GM19463 (cell line): Measurements from ENCODE around the gene MYH15.

Source experiments
- ATAC-seq: cut with Tn5 transposase; IDR thresholded peaks from one replicate; pipeline ENCODE4 v1.9.1; 2021; ENCODE audit warnings: mild to moderate bottlenecking, moderate library complexity; ENCODE audit not compliant: unreplicated experiment

Gene MYH15

DNA sequence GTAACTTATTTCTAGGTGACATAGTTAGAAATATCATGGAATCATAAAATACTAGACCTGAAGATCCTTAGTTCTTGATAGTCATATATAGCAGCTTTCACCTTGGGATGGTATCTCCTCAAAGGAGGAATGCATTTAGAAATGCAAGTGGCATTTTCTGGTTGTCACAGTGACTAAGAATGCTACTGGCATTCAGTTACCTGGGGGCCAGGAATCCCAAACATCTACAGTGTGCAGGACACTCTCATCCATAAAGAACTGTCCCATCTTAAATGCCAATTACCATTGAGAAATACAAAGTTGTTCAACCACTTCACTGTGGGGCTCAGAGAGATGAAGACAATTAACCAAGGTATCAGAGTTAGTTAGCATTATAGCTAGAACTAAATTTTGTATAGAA lies 36.7 kb downstream of the MYH15 start:
- no peak for ATAC-seq

DNA sequence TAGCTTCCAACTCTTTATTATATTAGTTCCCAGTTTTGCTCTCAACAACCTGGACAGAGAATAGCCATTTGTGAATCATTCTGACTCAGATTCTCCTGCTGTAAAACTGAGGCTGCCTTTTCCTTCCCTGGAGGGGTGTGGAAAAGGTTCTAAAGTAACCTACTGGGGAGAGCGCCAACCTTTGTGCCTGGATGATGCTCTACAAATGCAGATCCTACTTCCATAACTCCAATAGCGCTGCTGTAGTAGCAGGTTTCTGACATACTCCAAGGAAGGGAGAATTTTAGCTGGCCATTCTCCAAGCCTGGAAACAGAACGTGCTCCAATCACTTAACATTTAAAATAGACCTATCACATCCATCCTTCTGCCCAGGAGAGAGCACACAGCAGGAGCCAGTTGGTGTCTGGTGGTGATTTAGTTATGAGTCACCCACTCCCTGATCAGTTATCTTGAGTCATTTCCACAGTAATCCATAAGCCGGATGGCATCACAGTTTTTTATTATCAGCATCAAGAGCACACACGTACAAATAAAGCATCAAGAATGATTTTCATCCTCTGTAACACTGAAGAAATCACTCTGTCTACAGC lies 38.3 kb downstream of the MYH15 start:
- ATAC-seq = no peak

DNA sequence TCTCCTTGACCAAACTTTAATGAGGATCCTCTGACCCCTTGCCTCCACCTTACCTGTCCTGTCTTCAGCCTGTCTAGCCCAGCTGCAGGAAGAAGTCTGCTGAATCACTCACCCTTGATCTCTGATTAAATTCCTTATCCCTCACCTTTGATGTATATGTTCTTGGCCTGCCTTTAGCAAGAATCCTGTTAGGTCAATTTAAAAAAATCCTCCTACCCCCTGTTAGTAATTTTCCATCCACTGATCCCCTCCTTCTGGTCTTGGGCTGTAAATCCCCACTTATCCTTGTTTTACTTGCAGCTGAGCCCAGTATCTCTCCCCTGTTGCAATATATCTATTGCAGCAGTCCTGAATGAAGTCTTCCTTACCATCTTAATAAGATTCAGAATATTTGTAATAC lies 39.0 kb downstream of the MYH15 start:
- ATAC-seq = no peak

DNA sequence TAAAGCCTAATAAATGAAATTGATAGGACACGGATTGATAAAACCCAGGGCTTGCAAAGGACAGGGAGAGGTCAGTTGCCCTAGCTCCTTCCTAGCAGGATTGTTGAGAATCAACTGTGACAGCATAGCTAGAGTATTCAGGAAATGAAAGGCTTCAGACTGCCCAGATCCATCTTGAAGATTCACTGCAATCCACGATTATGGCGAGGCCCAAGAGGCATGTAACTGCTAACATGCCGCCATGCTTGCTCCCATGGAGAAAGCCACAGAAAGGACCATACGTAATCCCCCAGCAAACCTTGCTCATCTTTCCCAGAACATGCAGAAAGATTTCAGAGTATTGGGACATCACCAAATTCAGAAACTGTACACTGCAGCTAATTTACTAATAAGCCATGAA lies 41.3 kb downstream of the MYH15 start:
- no peak for ATAC-seq

DNA sequence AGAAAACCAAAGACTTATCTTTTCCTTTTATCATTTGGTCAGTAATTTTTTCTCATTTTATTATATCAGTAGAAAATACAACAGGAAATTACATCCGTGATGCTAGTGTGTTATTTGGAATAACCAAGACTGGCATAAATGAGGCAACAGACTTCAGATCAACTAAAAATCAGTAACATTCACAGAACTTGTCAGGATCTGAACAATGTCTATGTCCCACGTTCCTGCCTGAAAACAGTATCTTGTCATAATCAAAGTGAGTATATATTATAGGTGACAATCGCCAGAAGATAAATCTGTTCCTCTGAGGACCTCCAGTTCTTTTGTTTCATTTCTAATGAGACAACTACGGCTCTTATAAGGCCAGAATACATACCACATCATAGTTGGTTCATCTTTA lies 41.8 kb downstream of the MYH15 start:
- no peak for ATAC-seq

DNA sequence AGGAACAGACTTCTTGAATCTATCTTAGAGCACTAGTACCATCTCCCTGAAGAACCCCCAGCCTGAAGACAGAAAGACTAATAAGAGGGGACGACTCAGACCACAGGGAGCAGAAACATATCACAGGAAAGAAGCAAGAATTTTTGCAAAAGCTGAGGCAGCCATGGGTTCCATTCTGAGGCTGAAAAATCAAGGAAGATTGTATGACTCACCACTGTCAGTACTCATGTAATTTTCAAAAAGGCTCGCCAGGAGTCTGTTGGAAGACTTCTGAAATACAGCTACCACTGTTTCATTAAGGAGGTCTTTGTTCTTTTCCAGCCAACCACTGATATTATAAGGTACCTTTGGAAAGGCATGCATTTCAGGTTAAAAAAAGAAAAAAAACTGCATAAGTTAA lies 47.5 kb downstream of the MYH15 start:
- no peak for ATAC-seq

DNA sequence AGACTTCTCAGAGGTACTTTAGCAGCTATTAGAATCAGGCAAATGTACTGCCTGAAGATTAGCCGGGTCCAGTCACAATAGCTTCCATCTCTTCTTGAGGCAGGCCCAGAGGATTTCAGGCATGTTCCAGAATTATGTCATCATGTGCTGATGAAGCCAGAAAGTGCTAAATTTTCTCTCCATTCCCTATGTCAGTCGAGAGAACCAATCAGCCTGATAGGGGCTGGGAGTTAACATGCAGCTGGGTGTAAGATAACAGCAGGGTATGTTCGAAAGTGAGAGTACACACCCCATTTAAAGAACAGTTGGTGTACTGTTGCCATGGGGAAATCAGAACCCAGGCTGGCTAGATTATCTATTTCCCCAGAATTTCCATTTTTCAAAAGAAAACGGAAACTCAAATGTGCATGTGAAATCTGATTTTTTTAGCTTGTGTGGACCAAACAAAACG lies 48.7 kb downstream of the MYH15 start:
- peak; percentile 95 for ATAC-seq

DNA sequence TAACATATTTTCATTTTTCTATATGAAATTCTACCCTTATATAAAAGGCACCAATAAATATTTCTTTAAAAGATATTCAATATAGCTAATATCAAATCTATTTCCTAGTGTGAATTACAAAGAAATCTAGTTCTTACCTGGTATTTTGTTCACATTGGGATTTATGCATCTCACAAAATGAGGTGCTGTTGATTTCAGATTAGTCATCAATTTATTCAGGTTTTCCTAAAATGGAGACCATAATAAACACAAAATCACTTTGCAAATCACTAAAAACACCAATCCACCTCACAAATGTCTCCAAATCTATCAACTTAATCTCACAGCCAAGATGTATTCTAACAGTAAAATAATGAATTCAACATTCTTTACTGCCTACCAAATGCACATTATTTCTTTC lies 51.2 kb downstream of the MYH15 start:
- ATAC-seq = no peak

DNA sequence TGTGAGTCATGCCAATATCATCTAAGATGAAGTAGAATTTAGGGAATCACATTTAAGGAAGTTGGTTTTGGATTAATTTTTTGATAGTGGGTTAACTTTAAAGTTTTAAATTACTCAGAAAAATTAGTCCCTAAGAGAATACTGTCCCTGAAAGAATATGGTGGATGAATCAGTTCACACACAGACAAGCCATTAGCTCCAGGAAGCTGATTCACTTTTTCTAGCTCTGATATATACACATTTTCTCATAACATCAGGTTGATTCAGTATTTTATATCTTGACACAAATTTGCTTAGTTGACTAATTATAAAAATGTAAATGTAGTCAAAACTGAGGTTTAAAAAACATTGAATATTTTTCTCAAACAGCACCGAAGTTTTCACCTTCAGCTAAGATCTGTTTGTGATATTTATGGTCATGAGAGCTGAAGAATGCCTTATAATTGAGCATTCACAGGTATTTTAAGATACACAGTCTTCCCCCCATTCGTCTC lies 55.1 kb downstream of the MYH15 start:
- ATAC-seq = no peak

DNA sequence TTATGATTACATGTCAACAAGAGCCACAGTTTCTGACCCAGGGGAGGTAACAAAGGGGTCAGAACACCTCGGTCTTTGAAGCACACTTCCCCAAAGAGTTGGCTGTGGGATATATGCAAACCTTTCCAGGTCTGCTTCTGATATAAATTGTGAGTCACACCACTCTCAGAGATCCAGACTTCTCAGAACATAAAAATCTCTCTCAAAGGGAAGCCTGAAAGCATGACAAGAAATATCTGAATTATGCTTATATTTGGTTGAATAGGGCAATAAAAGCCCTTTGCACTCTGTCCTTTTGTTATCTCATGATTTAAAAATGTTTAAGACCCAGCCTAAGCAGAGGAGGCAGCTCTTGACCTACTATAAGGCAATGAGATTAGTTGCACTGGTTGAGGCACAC lies 56.8 kb downstream of the MYH15 start:
- no peak for ATAC-seq

DNA sequence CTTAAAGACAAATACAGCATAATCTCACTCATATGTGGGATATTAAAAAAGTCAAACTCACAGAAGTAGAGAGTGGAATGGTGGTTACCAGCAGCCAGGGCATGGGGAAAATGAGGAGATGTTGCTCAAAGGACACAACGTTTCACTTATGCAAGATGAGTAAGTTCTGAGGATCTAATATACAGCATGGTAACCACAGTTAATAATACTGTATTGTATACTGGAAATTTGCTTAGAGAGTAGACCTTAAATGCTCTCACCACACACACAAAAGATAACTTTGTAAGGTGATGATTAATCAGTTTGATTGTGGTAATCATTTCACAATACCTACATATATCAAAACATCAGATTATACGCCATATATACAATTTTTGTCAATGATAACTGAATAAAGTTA lies 60.0 kb downstream of the MYH15 start:
- no peak for ATAC-seq

DNA sequence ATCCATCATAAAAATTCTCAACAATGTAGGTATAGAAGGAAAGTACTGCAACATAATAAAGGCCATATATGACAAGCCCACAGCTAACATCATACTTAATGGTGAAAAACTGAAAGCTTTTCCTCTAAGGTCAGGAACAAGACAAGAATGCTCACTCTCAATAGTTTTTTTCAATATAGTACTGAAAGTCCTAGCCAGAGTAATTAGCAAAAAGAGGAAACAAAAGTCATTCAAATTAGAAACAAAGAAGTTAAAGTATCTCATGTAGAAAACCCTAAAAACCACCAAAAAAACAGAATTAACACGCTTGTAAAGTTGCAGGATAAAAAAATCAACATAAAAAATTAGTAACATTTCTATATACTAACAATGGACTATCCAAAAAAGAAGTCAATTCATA lies 61.8 kb downstream of the MYH15 start:
- no peak for ATAC-seq

DNA sequence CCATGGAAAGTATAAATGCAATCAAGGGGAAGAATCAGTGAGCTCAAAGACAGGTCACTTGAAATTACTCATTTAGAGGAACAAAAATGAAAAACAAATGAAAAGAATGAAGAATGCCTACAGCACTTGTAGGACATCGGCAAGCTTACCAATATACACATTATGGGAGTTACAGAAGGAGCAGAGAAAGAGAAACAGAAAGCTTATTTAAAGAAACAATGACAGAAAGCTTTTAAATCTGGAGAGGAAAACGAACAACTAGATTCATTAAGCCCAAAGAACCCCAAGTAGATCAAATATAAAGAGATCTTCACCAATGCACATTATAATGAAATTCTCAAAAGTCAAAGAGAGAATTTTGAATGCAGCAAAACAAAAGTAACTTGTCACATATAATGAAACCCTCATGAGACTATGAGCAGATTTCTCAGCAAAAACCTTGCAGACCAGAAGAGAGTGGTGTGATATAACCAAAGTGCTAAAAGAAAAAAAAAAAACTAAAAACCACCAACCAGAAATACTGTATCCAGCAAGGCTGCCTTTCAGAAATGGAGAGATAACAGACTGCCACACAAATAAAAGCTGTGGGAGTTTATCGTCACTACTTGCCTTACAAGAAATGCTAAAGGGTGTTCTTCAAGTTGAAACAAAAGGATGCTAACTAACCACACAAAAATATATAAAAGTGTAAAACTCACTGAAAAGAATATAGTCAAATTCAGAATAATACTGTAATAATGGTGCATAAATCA lies 63.1 kb downstream of the MYH15 start:
- no peak for ATAC-seq

DNA sequence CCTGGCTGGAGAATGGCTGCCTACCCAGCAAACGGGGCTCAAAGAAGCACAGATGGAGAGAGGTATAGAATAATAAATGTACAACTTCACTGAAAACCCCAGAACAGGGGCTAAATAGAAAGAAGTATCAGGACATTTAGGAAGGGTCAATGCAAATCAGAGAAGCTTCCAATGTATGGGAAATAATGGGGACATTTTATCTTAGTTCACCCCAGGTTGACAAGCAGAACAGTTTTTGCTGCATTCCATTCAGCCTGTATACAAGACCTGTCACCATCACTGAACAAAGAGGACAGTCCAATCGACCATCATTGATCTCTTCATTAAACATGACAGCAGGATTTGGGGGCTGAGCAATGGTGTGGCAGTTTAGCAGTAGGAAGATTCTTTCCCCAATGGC lies 68.1 kb downstream of the MYH15 start:
- no peak for ATAC-seq

DNA sequence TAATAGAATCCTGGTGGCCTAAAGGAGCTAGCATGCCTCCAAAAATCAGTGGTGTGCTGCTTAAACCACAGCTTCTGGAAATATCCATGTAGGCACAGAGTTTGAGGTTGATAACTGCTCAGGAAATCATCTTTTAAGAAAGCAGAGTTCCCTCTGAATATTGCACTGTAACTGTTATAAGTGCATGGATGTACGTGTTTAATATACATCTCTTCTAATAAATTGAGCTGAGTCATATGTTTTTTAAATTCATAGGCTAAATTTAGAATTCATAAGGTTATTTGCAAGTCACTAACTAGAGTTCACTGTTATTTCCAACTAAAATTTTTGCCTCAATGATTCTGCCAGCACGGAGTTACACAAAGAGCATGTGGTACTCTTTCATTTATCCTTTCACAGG lies 68.9 kb downstream of the MYH15 start:
- ATAC-seq = no peak

DNA sequence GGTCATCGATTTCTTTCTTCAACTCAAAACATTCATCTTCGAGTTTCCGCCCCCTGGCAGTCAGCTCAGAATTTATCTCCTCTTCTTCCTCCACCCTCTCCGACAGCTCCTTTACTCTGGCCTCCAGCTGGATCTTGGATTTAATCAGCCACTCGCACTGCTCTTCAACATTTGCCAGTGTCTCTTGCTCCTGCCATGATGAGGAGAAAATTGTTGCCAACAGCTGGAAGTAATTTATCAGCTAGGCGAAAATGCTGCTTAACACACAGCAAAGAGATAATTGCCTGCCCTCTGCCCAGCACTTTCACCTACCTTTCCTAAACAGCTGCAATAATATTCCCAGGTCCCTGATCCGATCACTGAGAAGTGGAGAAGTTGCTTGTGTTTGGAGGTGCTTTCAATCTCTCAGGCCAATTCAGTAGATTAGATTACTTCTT lies 69.3 kb downstream of the MYH15 start:
- no peak for ATAC-seq

DNA sequence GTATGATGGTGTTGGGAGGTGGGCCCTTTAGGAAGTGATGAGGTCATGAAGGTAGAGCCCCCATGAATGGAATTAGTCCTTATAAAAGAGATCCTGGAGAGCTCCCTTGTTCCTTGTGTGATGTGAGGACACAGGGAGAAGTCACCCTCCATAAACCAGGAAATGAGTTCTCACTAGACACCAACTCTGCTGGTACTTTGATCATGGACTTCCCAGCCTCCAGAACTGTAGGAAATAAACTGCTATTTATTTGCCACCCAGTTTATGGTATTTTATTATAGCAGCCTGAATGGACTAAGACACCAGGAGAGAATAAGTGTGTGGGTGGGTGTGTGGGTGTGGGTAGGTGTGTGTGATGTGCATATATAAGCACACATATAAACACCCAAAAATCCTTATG lies 71.9 kb downstream of the MYH15 start:
- no peak for ATAC-seq

DNA sequence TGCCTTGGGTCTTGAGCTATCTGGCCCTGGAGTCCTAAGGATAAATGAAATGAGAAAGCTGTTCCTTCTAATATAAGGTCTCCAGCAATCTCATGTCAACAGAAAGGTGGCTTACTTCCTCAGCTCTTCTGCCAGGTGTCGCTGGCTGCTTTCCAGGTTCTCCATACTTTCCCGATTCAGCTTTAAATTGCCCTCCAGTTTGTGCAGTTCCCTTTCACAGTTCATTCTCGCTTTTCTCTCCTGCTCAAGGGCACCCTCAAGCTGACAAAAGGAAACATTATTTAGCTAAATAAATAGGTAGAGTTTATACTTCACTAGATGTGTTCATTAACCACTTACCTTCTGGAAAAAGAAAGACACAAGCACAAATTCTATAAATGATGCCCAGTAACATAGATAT lies 73.0 kb downstream of the MYH15 start:
- ATAC-seq = no peak

DNA sequence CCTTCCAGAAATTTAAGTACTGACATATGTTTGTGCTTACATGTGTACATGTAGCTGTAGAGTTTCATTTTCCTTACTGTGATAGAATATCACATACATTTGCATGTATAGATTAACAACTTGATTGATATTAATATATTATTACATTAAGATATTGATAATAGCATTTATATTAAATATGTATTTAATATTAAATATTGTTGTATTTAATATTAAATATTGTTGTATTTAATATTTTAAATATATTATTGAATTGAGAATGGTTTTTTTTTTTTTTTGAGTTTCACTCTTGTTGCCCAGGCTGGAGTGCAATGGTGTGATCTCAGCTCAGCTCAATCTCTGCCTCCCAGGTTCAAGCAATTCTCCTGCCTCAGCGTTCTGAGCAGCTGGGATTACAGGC lies 76.5 kb downstream of the MYH15 start:
- ATAC-seq = no peak

DNA sequence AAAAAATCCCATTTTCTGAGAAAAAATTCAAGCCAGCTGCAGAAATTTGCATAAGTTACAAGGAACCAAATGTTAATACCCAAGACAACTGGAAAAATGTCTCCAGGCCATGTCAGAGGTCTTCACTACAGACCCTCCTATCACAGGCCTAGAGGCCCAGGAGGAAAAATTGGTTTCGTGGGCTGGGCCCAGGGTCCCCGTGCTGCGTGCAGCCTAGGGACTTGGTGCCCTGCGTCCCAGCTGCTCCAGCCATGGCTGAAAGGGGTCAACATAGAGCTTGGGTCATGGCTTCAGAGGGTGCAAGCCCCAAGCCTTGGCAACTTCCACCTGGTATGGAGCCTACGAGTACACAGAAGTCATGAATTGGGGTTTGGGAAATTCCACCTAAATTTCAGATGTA lies 78.0 kb downstream of the MYH15 start:
- ATAC-seq = no peak

DNA sequence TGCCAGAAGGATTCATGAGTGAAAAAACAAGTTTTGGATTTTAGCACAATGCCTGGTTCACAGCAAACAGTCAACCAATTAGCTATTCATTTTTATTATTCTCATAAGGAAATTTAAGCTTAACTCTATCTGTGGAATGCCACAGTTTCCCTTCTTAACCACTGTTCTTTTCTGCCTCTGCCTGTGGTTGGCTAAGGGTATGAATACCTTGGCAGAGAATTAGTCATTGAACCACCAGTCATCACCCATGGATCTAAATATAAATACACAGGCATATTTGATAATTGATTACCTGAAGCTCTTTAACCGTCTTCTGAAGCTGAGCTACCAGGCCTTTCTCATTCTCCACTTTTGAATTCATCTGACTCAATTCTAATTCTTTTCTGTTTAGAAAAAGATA lies 79.9 kb downstream of the MYH15 start:
- no peak for ATAC-seq

DNA sequence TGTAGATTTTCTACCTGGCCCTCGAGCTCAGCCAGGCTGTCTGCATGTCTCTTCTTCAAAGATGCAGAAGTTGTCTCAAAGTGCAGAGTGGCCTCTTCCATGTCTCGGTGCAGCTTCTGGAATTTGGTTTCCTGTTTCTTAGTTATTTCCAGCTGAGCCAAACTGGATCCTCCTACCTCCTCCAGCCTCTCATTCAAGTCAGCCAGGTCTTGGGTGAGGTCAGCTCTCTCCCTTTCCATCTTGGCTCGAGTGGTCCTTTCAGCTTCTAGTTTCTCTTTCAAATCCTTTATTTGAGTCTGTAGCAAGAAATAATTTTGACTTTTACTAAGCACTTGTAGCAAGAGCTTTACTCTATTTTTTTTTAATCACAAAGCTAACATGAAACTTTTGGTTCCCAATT lies 81.8 kb downstream of the MYH15 start:
- ATAC-seq = no peak

DNA sequence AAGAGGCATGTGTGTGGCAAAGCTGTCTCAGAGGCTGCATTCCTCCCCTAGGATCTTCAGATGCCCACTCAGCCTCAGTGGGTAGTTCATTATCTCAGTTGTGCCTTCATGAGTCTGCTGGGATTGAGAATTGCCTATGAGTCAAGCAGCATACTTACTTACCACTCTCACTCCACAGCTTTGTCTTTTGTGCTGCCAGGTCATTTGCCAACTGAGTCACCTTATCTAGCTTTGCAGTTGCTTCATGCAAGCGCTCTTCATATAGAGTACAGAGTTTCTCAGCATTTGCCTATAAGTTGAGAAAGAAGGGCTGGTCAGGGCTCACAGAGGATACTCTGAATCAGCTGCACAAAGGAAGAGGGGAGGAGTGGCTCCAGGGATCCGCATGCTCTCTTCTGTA lies 89.5 kb downstream of the MYH15 start:
- no peak for ATAC-seq
